T47D (cell line): ENCODE results near the gene BEND3.
"Not testable (repeated sequence)": the region's sequence is repeated elsewhere in the genome, so short reads cannot be mapped to it uniquely, and the experiment has no call there.

ENCODE experiments used
- DNase-seq, 2 experiments: peaks; one replicate each; pipeline versions ENCODE4 v3.0.0 to v3.0.0-alpha.2; 2011 to 2012; ENCODE audit warnings: low read depth in 1 of 2, low spot score in 1 of 2
- JUND ChIP-seq: IDR thresholded peaks from 2 replicates; pipeline ENCODE4 v1.6.1; 2012; ENCODE audit warnings: low read depth
- in situ Hi-C: cut with HindIII; loops from 2 replicates; pipeline ENCODE4 v1.10.0; 2016; ENCODE audit warnings: low sequenced_read_pairs, low pct_unique_long_range_greater_than_20kb

BEND3 gene

GRCh38 chr6:107033126-107033525 is 82.2 kb downstream of the BEND3 start:
- in situ Hi-C loops: no loop called here
- DNase-seq: no peak
- no peak for TF ChIP-seq JUND

GRCh38 chr6:107032051-107032450 is 83.3 kb downstream of the BEND3 start:
- in situ Hi-C loops: no loop called here
- TF ChIP-seq JUND: no peak
- DNase-seq: no peak

GRCh38 chr6:107030151-107030550 is 85.2 kb downstream of the BEND3 start:
- TF ChIP-seq JUND: no peak
- in situ Hi-C loops: no loop called here
- no peak for DNase-seq

GRCh38 chr6:107026965-107027364 is 88.3 kb downstream of the BEND3 start:
- no peak for TF ChIP-seq JUND
- no peak for DNase-seq
- in situ Hi-C loops: no loop called here

GRCh38 chr6:107021446-107022185 is 93.7 kb downstream of the BEND3 start:
- peak in 1 of 2 experiments; percentile 9 for DNase-seq
- TF ChIP-seq JUND: no peak
- in situ Hi-C loops: no loop called here

- no peak for TF ChIP-seq JUND
- no peak for DNase-seq
- in situ Hi-C loops: no loop called here
These were observed 95.1 kb downstream of the BEND3 start for GRCh38 chr6:107020239-107020638.

GRCh38 chr6:107019628-107020027 is 95.7 kb downstream of the BEND3 start:
- DNase-seq, in situ Hi-C loops: not testable (repeated sequence)

GRCh38 chr6:107019047-107019446 is 96.3 kb downstream of the BEND3 start:
- TF ChIP-seq JUND: no peak
- DNase-seq: peak in 1 of 2 experiments; percentile 16

More at GRCh38 chr6:107019047-107019446, 96.3 kb downstream of the BEND3 start:
- in situ Hi-C loops: no loop called here
